Astrocyte of the cerebellum (primary cell): ENCODE results near the gene CLIP2.

Experiments used
- DNase-seq: peaks from one replicate; pipeline ENCODE4 v3.0.0-alpha.2; 2011; ENCODE audit warnings: low read depth
- H3K4me3 ChIP-seq: 2 replicates; pipeline ENCODE4 v1.5.1; 2011; ENCODE audit warnings: mild to moderate bottlenecking, low read depth, low read length, moderate library complexity
- in situ Hi-C: cut with HindIII; loops from 2 replicates; pipeline ENCODE4 v1.10.0; 2017; ENCODE audit warnings: low sequenced_read_pairs
- TF ChIP-seq, protein P1 (sequence below): IDR thresholded peaks from 2 replicates; pipeline ENCODE4 v1.5.1; 2012; ENCODE audit warnings: low read length, low read depth, moderate library complexity, mild to moderate bottlenecking; ENCODE audit errors: missing control alignments

The CLIP2 gene

DNA sequence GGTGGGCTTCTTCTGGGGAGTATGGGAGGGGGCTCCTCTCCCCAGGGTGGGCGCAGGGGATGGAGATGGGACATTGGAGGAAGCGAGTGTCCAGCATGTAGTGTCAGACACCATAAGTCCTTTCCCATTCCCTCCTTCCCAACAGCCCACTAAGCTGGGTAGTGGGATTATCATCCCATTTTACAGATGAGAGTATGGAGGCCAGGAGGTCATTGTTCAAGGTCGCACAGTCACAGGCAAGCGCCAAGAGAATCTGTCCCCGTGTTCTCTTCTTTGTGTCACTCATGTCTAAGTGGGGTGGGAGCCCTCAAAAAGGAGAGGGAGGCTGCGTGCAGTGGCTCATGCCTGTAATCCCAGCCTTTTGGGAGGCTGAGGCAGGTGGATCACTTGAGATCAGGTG lies 64.8 kb downstream of the CLIP2 start:
- no peak overlapping the region for H3K4me3 ChIP-seq
- in situ Hi-C loops = no loop called here
- TF ChIP-seq, protein P1, sequence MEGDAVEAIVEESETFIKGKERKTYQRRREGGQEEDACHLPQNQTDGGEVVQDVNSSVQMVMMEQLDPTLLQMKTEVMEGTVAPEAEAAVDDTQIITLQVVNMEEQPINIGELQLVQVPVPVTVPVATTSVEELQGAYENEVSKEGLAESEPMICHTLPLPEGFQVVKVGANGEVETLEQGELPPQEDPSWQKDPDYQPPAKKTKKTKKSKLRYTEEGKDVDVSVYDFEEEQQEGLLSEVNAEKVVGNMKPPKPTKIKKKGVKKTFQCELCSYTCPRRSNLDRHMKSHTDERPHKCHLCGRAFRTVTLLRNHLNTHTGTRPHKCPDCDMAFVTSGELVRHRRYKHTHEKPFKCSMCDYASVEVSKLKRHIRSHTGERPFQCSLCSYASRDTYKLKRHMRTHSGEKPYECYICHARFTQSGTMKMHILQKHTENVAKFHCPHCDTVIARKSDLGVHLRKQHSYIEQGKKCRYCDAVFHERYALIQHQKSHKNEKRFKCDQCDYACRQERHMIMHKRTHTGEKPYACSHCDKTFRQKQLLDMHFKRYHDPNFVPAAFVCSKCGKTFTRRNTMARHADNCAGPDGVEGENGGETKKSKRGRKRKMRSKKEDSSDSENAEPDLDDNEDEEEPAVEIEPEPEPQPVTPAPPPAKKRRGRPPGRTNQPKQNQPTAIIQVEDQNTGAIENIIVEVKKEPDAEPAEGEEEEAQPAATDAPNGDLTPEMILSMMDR = no peak
- no peak for DNase-seq

DNA sequence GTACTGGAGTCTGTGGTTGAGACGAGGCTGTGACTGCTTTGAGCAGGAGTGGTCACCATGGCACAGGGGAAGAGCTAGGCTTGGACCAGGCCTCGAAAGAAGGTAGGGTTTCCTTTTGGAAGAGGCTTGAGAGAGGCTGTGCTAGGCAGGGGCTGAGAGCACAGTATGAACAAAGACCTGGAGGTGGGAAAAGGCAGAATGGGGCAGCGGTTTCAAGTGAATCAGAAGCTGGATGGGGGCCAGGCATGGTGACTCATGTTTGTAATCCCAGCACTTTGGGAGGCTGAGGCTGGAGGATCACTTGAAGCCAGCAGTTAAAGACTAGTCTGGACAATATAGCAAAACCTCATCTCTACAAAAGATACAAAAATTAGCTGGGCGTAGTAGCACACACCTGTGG lies 65.9 kb downstream of the CLIP2 start:
- in situ Hi-C loops = no loop called here
- peak; percentile 72 for DNase-seq
- TF ChIP-seq, protein P1 = no peak
- no peak overlapping the region for H3K4me3 ChIP-seq

DNA sequence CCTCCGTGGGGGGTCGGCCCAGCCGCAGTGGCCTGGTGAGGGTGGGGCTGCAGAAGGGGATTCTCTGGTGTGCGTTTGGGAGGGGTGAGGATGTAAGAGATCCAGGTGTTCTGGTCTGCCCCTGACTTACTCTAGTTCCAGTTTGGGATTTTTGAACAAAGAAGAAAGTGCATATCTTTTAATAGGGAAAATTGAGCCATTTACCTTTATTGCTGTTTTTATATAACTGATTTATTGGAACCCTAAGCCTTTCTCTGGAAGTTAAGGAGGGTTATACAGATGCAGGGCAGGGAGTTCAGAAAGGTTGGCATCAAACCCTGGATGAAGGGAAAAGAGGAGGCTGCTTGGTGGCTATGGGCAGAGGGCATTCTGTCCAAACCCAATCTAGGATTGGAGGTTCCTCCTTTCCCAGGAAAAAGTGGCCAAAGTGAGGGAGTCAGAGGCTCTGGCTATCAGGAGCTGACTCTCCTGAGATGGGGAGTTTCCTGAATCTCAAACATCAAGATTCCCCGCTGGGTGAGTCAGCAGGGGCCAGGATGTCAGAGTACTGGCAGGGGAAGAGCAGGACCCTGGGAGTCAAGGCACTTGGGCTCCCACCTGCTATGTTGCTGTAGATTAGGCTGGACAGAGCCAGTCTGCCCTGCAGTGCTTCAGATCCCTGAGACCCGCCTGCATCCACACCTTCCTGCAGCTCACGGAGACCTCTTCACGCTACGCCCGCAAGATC lies 67.5 kb downstream of the CLIP2 start:
- TF ChIP-seq, protein P1 = no peak
- DNase-seq = no peak
- in situ Hi-C loops = no loop called here
- H3K4me3 ChIP-seq = no peak overlapping the region

DNA sequence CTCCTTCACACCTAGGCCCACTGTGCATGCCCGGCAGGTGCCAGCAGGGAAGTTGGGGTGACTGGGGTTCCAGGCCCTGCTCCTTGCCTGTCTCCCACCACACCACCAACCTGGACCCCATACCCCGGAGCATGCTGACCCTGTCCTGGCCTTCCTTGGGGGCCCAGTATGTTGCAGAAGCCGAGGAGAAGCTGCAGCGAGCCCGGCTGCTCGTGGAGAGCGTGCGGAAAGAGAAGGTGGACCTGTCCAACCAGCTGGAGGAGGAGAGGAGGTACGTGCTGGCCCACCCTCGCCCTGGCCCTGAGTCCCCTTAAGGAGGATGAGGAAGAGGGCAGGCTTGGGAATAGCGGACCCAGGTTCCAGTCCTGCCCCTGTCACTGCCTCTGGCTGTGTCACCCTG lies 70.8 kb downstream of the CLIP2 start:
- in situ Hi-C loops = no loop called here
- TF ChIP-seq, protein P1 = no peak
- no peak overlapping the region for H3K4me3 ChIP-seq
- no peak for DNase-seq

DNA sequence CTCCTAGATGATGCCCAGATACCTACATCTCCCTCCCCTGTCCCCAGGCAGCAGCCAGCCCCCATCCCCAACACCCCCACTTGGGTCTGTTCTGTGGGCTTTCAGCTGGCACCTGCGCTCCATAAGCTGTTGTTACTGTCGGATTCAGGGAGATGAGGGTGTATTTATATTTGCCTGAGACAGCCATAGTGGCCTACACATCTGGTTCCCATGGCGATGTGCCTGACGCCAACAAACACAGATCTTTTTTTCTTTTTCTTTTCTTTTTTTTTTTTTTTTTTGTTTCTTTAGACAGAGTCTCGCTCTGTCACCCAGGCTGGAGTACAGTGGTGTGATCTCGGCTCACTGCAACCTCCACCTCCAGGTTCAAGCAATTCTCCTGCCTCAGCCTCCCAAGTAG lies 73.1 kb downstream of the CLIP2 start:
- no peak for DNase-seq
- H3K4me3 ChIP-seq = no peak overlapping the region
- TF ChIP-seq, protein P1 = no peak
- in situ Hi-C loops = no loop called here

DNA sequence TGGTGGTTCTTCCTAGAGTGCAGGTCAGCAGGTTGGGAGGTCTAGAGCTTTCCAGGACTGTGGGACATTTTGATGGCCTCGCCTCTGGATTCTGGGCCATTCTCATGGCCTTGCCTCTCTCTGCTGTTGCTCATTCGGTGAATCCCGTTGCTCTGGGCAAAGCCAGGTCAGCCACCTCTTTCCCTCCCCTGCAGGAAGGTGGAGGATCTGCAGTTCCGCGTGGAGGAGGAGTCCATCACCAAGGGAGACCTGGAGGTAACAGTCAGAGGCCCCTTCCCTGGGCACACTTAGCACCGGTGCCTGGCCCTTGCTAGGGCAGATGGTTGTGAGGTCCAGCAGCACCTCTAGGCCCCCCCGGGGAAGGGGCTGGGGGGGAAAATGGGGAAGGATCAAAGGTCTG lies 74.9 kb downstream of the CLIP2 start:
- DNase-seq = no peak
- TF ChIP-seq, protein P1 = peak; percentile 30
- H3K4me3 ChIP-seq = no peak overlapping the region
- in situ Hi-C loops = no loop called here
